Urinary bladder (tissue), 4 donors: ENCODE measurements around the gene OSBPL7. TPM values are rescaled to one million over a fixed set of nuclear protein-coding genes. Genes with fewer than 3 reads are reported as not detected.

Source experiments
- DNase-seq: peaks from one replicate; pipeline ENCODE4 v3.0.0-alpha.2; 2015; ENCODE audit errors: extremely low spot score
- H3K27ac ChIP-seq: one replicate; pipeline ENCODE4 v1.5.1; 2013; ENCODE audit warnings: low read depth, mild to moderate bottlenecking, moderate library complexity
- H3K36me3 ChIP-seq: one replicate; pipeline ENCODE4 v1.6.1; 2013; ENCODE audit warnings: mild to moderate bottlenecking, moderate library complexity; ENCODE audit not compliant: insufficient read depth
- H3K4me1 ChIP-seq: one replicate; pipeline ENCODE4 v1.6.1; 2013; ENCODE audit warnings: mild to moderate bottlenecking, moderate library complexity; ENCODE audit not compliant: insufficient read depth
- H3K4me3 ChIP-seq: one replicate; pipeline ENCODE4 v1.5.1; 2013; ENCODE audit warnings: low read depth, low read length
- WGBS: extraction: QIAGEN DNeasy Blood & Tissue Kit; methylation state at CpG from one replicate; pipeline ENCODE4 v1.1.7; 2013; 5-methylcytosine and 5-hydroxymethylcytosine counted together
- polyA plus RNA-seq: library from polyadenylated mRNA; stranded (reverse); fragments of 200-250 nt; gene quantifications from one replicate; pipeline ENCODE4 v1.2.3, GENCODE V29; 2013
- total RNA-seq: library from RNA; depleted of rRNA; stranded (reverse); fragments of >200 nt; gene quantifications from one replicate; pipeline ENCODE4 v1.2.3, GENCODE V29; 2014
- donor health status: healthy with polysubstance abuse.
- donor health status: healthy.

Gene OSBPL7
- total and polyA plus RNA-seq, 2 donors, result 7.8 to 9.6 TPM

GRCh38 chr17:47812146-47812920, 9.3 kb downstream of the OSBPL7 start:
- WGBS, result 81% methylated on average over 18 of the region's 18 CpGs
- no peak for DNase-seq
- Histone ChIP-seq H3K36me3 (peaks cover 8% of the 10 kb centered on the region), H3K27ac (no peak overlapping the region), H3K4me3 (no peak overlapping the region), H3K4me1 (no peaks in the 10 kb centered on the region)

GRCh38 chr17:47811709-47812108, 9.9 kb downstream of the OSBPL7 start:
- Histone ChIP-seq H3K36me3 (peaks cover 8% of the 10 kb centered on the region), H3K4me1 (no peaks in the 10 kb centered on the region), H3K4me3 (no peak overlapping the region), H3K27ac (no peak overlapping the region)
- no peak for DNase-seq
- 70% methylated on average over 7 of the region's 7 CpGs for WGBS

GRCh38 chr17:47810901-47811635, 10.5 kb downstream of the OSBPL7 start:
- peaks cover 8% of the 10 kb centered on the region for H3K36me3 ChIP-seq
- no peak for DNase-seq
- H3K27ac ChIP-seq, result no peak overlapping the region
- H3K4me3 ChIP-seq, result no peak overlapping the region
- WGBS, result 78% methylated on average over 9 of the region's 9 CpGs
- H3K4me1 ChIP-seq, result no peaks in the 10 kb centered on the region

GRCh38 chr17:47810200-47810821, 11.3 kb downstream of the OSBPL7 start:
- 61% methylated on average over 10 of the region's 10 CpGs for WGBS
- Histone ChIP-seq H3K4me3 (no peak overlapping the region), H3K4me1 (no peaks in the 10 kb centered on the region), H3K27ac (no peak overlapping the region), H3K36me3 (peaks cover 8% of the 10 kb centered on the region)
- no peak for DNase-seq

- peaks cover 5% of the 10 kb centered on the region for H3K36me3 ChIP-seq
- no peak overlapping the region for H3K4me3 ChIP-seq
- H3K27ac ChIP-seq, result no peak overlapping the region
- no peak for DNase-seq
- no peaks in the 10 kb centered on the region for H3K4me1 ChIP-seq
- WGBS, result 95% methylated on average over 22 of the region's 22 CpGs
Measured at GRCh38 chr17:47808830-47809480, 12.6 kb downstream of the OSBPL7 start.

- WGBS, result 89% methylated on average over 20 of the region's 20 CpGs
- no peak for DNase-seq
- no peaks in the 10 kb centered on the region for H3K4me1 ChIP-seq
- H3K27ac ChIP-seq, result no peak overlapping the region
- H3K4me3 ChIP-seq, result no peak overlapping the region
- peaks cover 5% of the 10 kb centered on the region for H3K36me3 ChIP-seq
Measured at GRCh38 chr17:47808036-47808829, 13.4 kb downstream of the OSBPL7 start.

GRCh38 chr17:47807421-47807820, 14.2 kb downstream of the OSBPL7 start:
- no peak overlapping the region for H3K4me3 ChIP-seq
- no peak overlapping the region for H3K27ac ChIP-seq
- no peak for DNase-seq
- no peaks in the 10 kb centered on the region for H3K4me1 ChIP-seq
- 81% methylated on average over 11 of the region's 11 CpGs for WGBS
- peaks cover 5% of the 10 kb centered on the region for H3K36me3 ChIP-seq

- Histone ChIP-seq H3K27ac (no peak overlapping the region), H3K4me3 (no peak overlapping the region), H3K36me3 (peaks cover 5% of the 10 kb centered on the region), H3K4me1 (no peaks in the 10 kb centered on the region)
- no peak for DNase-seq
- WGBS, result 88% methylated on average over 9 of the region's 9 CpGs
Measured at GRCh38 chr17:47806913-47807255, 14.7 kb downstream of the OSBPL7 start.

- Histone ChIP-seq H3K27ac (no peak overlapping the region), H3K4me1 (no peaks in the 10 kb centered on the region), H3K4me3 (no peak overlapping the region), H3K36me3 (peaks cover 5% of the 10 kb centered on the region)
- 90% methylated on average over 16 of the region's 16 CpGs for WGBS
- DNase-seq, result no peak
Measured at GRCh38 chr17:47806026-47806912, 15.3 kb downstream of the OSBPL7 start.

- 65% methylated on average over 3 of the region's 3 CpGs for WGBS
- peaks cover 5% of the 10 kb centered on the region for H3K36me3 ChIP-seq
- H3K4me3 ChIP-seq, result no peak overlapping the region
- H3K4me1 ChIP-seq, result no peaks in the 10 kb centered on the region
- no peak for DNase-seq
- no peak overlapping the region for H3K27ac ChIP-seq
Measured at GRCh38 chr17:47804461-47804860, 17.1 kb downstream of the OSBPL7 start.

GRCh38 chr17:47803751-47804150, 17.8 kb downstream of the OSBPL7 start:
- Histone ChIP-seq H3K4me3 (no peak overlapping the region), H3K36me3 (peaks cover 5% of the 10 kb centered on the region), H3K4me1 (no peaks in the 10 kb centered on the region), H3K27ac (no peak overlapping the region)
- DNase-seq, result no peak
- 67% methylated on average over 6 of the region's 6 CpGs for WGBS

- 59% methylated on average over 5 of the region's 5 CpGs for WGBS
- Histone ChIP-seq H3K27ac (no peak overlapping the region), H3K4me1 (no peaks in the 10 kb centered on the region), H3K36me3 (peaks cover 5% of the 10 kb centered on the region), H3K4me3 (no peak overlapping the region)
- no peak for DNase-seq
Measured at GRCh38 chr17:47803201-47803600, 18.4 kb downstream of the OSBPL7 start.
